ENCODE measurements around the gene E2F6. TPM values are rescaled to one million over a fixed set of nuclear protein-coding genes. Genes with fewer than 3 reads are reported as not detected.

Gene E2F6
- total and polyA plus RNA-seq, 2 of the 8 experiments (the other 6 are each of a cell fraction or from before 2014, with no cell fraction given), result 8.3 to 14.9 TPM

DNA sequence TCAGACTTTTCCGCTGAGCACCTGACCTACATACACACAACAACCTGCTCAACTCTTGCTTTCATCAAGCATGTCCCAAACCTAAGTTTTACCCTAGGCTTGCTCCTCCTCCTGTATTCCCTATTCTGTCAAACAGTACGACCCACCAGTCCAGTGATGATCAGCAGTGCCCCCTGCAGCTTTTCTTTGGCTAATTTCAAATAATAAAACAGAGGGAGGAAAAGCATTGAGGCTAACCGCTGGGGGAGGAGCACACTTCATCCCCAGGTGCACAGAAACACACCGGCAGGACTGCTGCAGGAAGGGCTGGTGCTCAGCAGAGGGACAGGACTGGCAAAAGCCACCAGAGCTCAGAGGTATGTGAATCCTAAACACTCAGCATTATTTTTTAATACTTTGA, 21.2 kb downstream of the E2F6 start:
- DNase-seq (ENCODE audit: low read depth in 1 of 2, low spot score in 2 of 2) (no peak), FAIRE-seq (no peak)
- Histone ChIP-seq H3K27ac (ENCODE audit: low read depth, low read length) (no peak overlapping the region), H2BK12ac (ENCODE audit: low read depth, low read length) (no peak overlapping the region), H4K5ac (ENCODE audit: insufficient read length, low read depth, low read length) (no peak overlapping the region), H4K91ac (replicated peaks; ENCODE audit: insufficient read length, low read length) (no peak overlapping the region), H2BK20ac (ENCODE audit: low read length) (no peak overlapping the region), H3K4me2 (ENCODE audit: insufficient read depth in 1 of 2, low read depth in 2 of 2, low read length in 2 of 2) (no peak overlapping the region), H2BK120ac (replicated peaks; ENCODE audit: low read depth, low read length) (no peak overlapping the region), H3K23me2 (ENCODE audit: low read depth, low read length) (no peaks in the 10 kb centered on the region), H4K8ac (ENCODE audit: extremely low read depth, insufficient read depth, low read length) (no peak overlapping the region), H3K27me3 (replicated peaks in 1 of 4; ENCODE audit: control insufficient read depth in 3 of 4, extremely low read depth in 1 of 4, insufficient read depth in 3 of 4, low read length in 3 of 4) (no peaks in the 10 kb centered on the region), H3K4ac (replicated peaks; ENCODE audit: insufficient read length, low read depth, low read length) (no peak overlapping the region), H3K23ac (ENCODE audit: insufficient read length) (no peak overlapping the region), H2AK5ac (ENCODE audit: low read depth, low read length) (no peak overlapping the region), H3K9ac (replicated peaks in 1 of 4; ENCODE audit: extremely low read depth in 1 of 4, low read depth in 3 of 4, low read length in 3 of 4) (no peak overlapping the region), H3K36me3 (ENCODE audit: control insufficient read depth in 2 of 4, insufficient read depth in 4 of 4, low read length in 3 of 4) (peaks cover 0 to 35% (median 12%) of the 10 kb centered on the region in 4 experiments; a peak in 7 of 8 replicates), H4K20me1 (replicated peaks in 1 of 2; ENCODE audit: control insufficient read depth in 1 of 2, insufficient read depth in 2 of 2, low read length in 2 of 2) (no peaks in the 10 kb centered on the region), H3K18ac (ENCODE audit: extremely low read depth, low read length) (no peak overlapping the region), H3K79me1 (ENCODE audit: low read depth, low read length) (no peaks in the 10 kb centered on the region), H3K56ac (replicated peaks; ENCODE audit: insufficient read length, low read depth, low read length) (no peak overlapping the region), H2AFZ (ENCODE audit: low read length) (no peak overlapping the region), H3K79me2 (ENCODE audit: control insufficient read depth in 1 of 2, insufficient read depth in 2 of 2, low read length in 2 of 2) (no peaks in the 10 kb centered on the region), H3K14ac (ENCODE audit: insufficient read length) (no peak overlapping the region), H2BK15ac (ENCODE audit: low read length) (no peak overlapping the region), H3K4me3 (ENCODE audit: extremely low read depth in 1 of 4, insufficient read depth in 2 of 4, low read depth in 3 of 4, low read length in 4 of 4) (no peak overlapping the region), H2BK5ac (ENCODE audit: low read depth, low read length) (no peak overlapping the region), H3K4me1 (replicated peaks in 1 of 4; ENCODE audit: control insufficient read depth in 3 of 4, insufficient read depth in 4 of 4, low read length in 3 of 4) (no peaks in the 10 kb centered on the region), H3K9me3 (ENCODE audit: insufficient read depth in 2 of 2, low read depth in 1 of 2, low read length in 1 of 2) (peaks cover 10 to 12% of the 10 kb centered on the region in 2 experiments)
- whole genome bisulfite sequencing, 2 experiments (ENCODE audit: extremely low coverage in 1 of 2, insufficient coverage in 1 of 2, insufficient read length in 1 of 2, insufficient replicate concordance in 2 of 2, low coverage in 1 of 2, low lambda C conversion rate in 2 of 2, missing lambda C conversion rate in 1 of 2), result 88% methylated on average over 4 of the region's 4 CpGs; no CpG with 5 or more reads in 1 of the 2 experiments
- TF ChIP-seq RAD21 (IDR thresholded peaks at IDR 0.05 in 1 of 2, conservative IDR thresholded peaks at IDR 0.05 in 1 of 2; ENCODE audit: low read depth in 2 of 2, low read length in 2 of 2) (peak in 1 of 2 experiments; percentile 6; a peak in 1 of 4 replicates), KDM1A (IDR thresholded peaks at IDR 0.05; ENCODE audit: borderline replicate concordance, low read length) (no peak), EP300 (IDR thresholded peaks at IDR 0.05; ENCODE audit: borderline replicate concordance in 1 of 2, low read depth in 2 of 2, low read length in 2 of 2) (no peak)
- ChIA-PET CTCF (ENCODE audit: partially characterized antibody) (interaction anchor here (0.9 to 7.1 kb wide), 3 partner anchors 27 to 312 kb away, joined by 3 to 70 read pairs (median 3); a partner anchor contains a TSS), POLR2A (ENCODE audit: partially characterized antibody) (no interaction called here)

All from H1 (cell line).